ENCODE measurements around the gene GALNT15.

The GALNT15 gene

DNA sequence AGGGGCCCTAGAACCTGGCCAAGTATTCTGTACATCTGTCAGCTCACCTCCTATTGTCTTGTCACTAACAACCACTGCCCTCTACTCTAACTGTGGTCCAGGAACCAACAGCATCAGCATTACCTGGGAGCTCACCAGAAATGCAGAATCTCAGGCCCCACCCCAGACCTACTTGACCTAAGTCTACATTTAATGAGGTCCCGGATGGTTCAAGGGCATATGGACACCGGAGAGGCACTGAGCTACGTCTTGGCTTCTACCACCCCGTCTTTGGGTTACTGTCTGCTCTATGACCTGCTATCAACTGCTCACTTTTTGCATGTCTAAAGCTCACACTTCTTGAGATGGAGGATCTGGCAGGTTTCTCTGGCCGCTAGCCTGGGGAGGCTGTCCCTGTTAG is 8.1 kb downstream of the GALNT15 start:
- DNase-seq (ENCODE audit: insufficient read length, low spot score) (no peak), FAIRE-seq (no peak)

DNA sequence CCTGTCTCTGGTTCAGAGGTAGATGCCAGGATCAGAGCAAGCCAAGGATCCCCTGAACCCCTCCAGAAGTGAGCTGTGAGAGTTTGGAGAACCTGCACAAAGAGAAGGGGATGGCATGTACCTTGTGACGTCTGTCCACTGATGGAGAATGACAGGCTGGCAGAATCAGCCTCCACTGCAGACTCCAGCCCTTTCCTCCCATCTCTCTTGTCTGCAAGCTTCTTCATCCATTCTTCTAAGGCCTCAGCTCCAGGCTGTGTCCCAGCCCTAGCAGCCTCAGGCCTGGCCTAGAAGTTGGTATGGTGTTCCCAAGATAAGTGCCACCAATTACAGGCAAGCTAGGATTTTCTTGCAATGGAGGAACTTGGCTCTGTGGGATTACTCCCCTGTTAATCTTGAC is 8.6 kb downstream of the GALNT15 start:
- FAIRE-seq (no peak), DNase-seq (ENCODE audit: insufficient read length, low spot score) (no peak)
- TF ChIP-seq POU2F2 (IDR thresholded peaks at IDR 0.05; ENCODE audit: low read depth, low read length) (no peak), POLR2AphosphoS5 (IDR thresholded peaks at IDR 0.05; ENCODE audit: low read depth, low read length) (no peak), SPI1 (IDR thresholded peaks at IDR 0.05; ENCODE audit: low read depth, low read length) (no peak)

More for the DNA sequence above, 8.1 kb downstream of the GALNT15 start:
- no peak for TF ChIP-seq TAF1 (IDR thresholded peaks at IDR 0.05; ENCODE audit: low read depth, low read length)
- TF ChIP-seq SPI1 (IDR thresholded peaks at IDR 0.05; ENCODE audit: low read depth, low read length), result no peak
- TF ChIP-seq POLR2A (IDR thresholded peaks at IDR 0.05; ENCODE audit: low read depth, low read length), result no peak
- no peak for TF ChIP-seq PAX5 (IDR thresholded peaks at IDR 0.05; ENCODE audit: insufficient read depth, low read length, severe bottlenecking)
- TF ChIP-seq POU2F2 (IDR thresholded peaks at IDR 0.05; ENCODE audit: low read depth, low read length), result no peak
- no peak for TF ChIP-seq POLR2AphosphoS5 (IDR thresholded peaks at IDR 0.05; ENCODE audit: low read depth, low read length)

DNA sequence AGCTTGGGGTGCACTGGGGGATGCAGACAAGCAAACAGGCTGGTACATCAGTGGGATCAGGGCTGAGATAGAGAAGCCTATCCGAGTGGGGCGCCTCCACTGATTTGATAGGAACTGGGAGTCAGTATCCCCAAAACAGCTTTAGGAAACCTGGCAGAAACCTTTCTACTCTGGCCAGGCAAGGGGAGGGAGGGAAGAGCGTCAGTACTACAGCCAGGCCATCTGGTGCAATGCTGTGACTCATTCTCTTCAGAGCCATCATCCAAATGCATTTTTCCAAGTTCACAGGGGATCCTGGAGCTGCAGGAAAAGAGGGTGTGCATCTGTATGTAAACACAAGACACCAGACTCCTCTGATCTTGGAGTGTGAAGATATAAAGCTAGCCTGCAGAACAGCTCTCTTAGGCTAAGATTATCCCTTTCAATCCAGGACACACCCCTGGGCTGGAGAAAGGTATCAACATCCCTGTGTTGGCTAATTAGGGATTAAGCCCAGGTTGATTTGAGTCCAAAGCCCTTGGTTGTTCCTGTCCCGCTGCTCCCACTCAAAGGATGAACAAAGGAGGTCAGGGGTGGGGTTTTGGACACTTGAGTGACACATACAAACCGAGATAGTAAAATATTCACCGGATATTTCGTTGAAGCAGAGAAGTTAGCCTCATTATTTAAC is 9.3 kb downstream of the GALNT15 start:
- DNase-seq (ENCODE audit: insufficient read length, low spot score) (no peak), FAIRE-seq (no peak)
- TF ChIP-seq SPI1 (IDR thresholded peaks at IDR 0.05; ENCODE audit: low read depth, low read length) (no peak), TAF1 (IDR thresholded peaks at IDR 0.05; ENCODE audit: low read depth, low read length) (no peak), PAX5 (IDR thresholded peaks at IDR 0.05; ENCODE audit: insufficient read depth, low read length, severe bottlenecking) (no peak), POLR2AphosphoS5 (IDR thresholded peaks at IDR 0.05; ENCODE audit: low read depth, low read length) (no peak), POLR2A (IDR thresholded peaks at IDR 0.05; ENCODE audit: low read depth, low read length) (no peak), POU2F2 (IDR thresholded peaks at IDR 0.05; ENCODE audit: low read depth, low read length) (no peak)

DNA sequence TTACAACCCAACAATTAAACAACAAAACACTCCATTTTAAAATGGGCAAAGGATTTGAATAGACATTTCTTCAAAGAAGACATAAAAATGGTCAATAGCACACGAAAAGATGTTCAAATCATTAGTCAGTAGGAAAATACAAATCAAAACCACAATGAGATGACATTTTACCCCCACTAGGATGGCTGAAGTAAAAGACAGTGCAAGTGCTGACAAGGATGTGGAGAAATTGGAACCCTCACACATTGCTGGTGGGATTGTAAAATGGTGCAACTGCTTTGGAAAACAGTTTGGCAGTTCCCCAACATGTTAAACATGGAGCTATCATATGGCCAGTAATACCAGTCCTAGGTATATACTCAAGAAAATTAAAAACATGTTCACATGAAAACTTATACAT is 11.6 kb downstream of the GALNT15 start:
- FAIRE-seq (no peak), DNase-seq (ENCODE audit: insufficient read length, low spot score) (no peak)

DNA sequence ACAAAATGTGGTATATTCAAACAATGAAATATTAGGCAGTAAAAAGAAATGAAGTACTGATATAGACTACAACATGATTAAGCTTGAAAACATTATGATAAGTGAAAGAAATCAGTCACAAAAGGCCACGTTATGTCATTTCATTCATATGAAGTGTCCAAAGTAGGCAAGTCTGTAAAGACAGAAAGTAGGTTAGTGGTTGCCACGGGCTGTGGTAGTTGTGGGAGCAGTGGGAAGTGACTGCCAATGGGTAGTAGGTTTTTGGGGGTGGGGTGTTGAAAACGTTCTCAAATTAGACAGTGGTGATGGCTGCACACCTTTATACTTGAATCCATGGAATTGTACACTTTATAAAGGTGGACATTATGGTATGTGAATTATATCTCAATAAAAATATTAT is 12.1 kb downstream of the GALNT15 start:
- FAIRE-seq (no peak), DNase-seq (ENCODE audit: insufficient read length, low spot score) (no peak)
- TF ChIP-seq POLR2AphosphoS5 (IDR thresholded peaks at IDR 0.05; ENCODE audit: low read depth, low read length) (no peak), PAX5 (IDR thresholded peaks at IDR 0.05; ENCODE audit: insufficient read depth, low read length, severe bottlenecking) (no peak), TAF1 (IDR thresholded peaks at IDR 0.05; ENCODE audit: low read depth, low read length) (no peak), POU2F2 (IDR thresholded peaks at IDR 0.05; ENCODE audit: low read depth, low read length) (no peak), SPI1 (IDR thresholded peaks at IDR 0.05; ENCODE audit: low read depth, low read length) (no peak), POLR2A (IDR thresholded peaks at IDR 0.05; ENCODE audit: low read depth, low read length) (no peak)

More for the DNA sequence above, 11.6 kb downstream of the GALNT15 start:
- TF ChIP-seq POLR2AphosphoS5 (IDR thresholded peaks at IDR 0.05; ENCODE audit: low read depth, low read length) (no peak), POLR2A (IDR thresholded peaks at IDR 0.05; ENCODE audit: low read depth, low read length) (no peak), SPI1 (IDR thresholded peaks at IDR 0.05; ENCODE audit: low read depth, low read length) (no peak), POU2F2 (IDR thresholded peaks at IDR 0.05; ENCODE audit: low read depth, low read length) (no peak), PAX5 (IDR thresholded peaks at IDR 0.05; ENCODE audit: insufficient read depth, low read length, severe bottlenecking) (no peak)

DNA sequence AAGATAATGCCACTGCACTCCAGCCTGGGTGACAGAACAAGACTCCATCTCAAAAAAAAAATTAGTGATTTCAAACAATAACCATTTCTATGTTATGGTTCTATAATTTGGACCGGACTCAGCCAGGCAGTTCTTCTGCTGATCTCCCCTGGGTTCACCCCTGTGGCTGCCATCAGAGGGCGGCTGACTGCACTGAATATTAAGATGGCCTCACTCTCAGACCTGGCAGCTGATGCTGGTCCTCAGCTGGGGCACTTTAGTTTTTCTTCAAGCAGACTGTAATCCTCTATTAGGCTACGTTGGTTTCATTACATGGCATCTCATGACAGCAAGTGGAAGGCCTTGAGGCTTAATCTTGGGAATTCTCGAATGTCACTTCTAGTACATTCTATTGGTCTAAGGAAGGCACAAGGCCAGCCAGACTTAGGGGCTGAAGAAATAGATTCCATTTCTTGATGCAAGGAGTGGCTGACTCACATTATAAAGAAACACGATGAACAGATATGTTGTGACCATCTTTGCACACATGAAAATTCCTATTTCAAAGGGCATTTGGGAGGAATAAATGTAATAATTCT is 12.8 kb downstream of the GALNT15 start:
- DNase-seq (ENCODE audit: insufficient read length, low spot score) (no peak), FAIRE-seq (no peak)

DNA sequence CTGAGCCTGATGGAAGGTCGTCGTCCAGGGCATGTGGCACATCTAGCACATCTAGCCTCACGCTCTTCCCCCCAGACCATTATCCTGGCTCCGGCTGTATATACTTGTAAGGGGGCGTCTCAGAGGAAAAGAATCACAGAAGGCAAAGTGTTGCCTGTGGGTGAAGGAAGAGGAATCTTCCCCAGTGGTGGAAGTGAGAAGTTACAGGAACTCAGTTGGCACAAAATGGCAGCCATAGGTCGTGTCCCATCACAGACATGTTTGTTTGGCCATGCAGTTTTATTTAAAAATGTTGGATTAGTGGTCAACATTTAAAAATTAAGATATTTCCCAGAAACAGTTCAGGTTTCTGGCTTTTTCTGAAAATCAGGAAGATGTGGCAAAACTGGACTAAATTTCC is 13.6 kb downstream of the GALNT15 start:
- TF ChIP-seq POLR2AphosphoS5 (IDR thresholded peaks at IDR 0.05; ENCODE audit: low read depth, low read length) (no peak), TAF1 (IDR thresholded peaks at IDR 0.05; ENCODE audit: low read depth, low read length) (no peak), PAX5 (IDR thresholded peaks at IDR 0.05; ENCODE audit: insufficient read depth, low read length, severe bottlenecking) (no peak), POU2F2 (IDR thresholded peaks at IDR 0.05; ENCODE audit: low read depth, low read length) (no peak), POLR2A (IDR thresholded peaks at IDR 0.05; ENCODE audit: low read depth, low read length) (no peak), SPI1 (IDR thresholded peaks at IDR 0.05; ENCODE audit: low read depth, low read length) (no peak)
- FAIRE-seq (no peak), DNase-seq (ENCODE audit: insufficient read length, low spot score) (no peak)

More for the DNA sequence above, 12.8 kb downstream of the GALNT15 start:
- TF ChIP-seq TAF1 (IDR thresholded peaks at IDR 0.05; ENCODE audit: low read depth, low read length) (no peak), POLR2A (IDR thresholded peaks at IDR 0.05; ENCODE audit: low read depth, low read length) (no peak), POLR2AphosphoS5 (IDR thresholded peaks at IDR 0.05; ENCODE audit: low read depth, low read length) (no peak), PAX5 (IDR thresholded peaks at IDR 0.05; ENCODE audit: insufficient read depth, low read length, severe bottlenecking) (no peak)

DNA sequence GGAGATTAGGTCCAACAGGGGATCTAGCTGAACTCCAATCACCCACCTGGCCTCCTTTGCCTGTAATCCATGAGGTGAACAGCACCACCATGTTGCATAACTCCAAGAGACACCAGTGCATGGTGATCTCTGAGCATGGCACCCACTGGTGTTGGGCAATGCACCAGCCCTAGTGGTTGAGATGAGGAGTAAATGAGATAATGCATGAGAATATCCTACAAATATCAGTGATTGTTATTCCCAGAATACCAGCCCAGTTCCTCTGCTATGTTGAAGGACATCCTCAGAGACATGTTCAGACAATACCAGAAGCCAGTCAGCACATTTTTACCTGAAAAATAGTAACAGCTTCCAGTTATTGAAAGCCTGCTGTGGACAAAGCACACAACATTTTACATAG is 14.7 kb downstream of the GALNT15 start:
- no peak for TF ChIP-seq POU2F2 (IDR thresholded peaks at IDR 0.05; ENCODE audit: low read depth, low read length)
- no peak for TF ChIP-seq TAF1 (IDR thresholded peaks at IDR 0.05; ENCODE audit: low read depth, low read length)
- no peak for TF ChIP-seq PAX5 (IDR thresholded peaks at IDR 0.05; ENCODE audit: insufficient read depth, low read length, severe bottlenecking)
- TF ChIP-seq SPI1 (IDR thresholded peaks at IDR 0.05; ENCODE audit: low read depth, low read length), result no peak
- no peak for TF ChIP-seq POLR2A (IDR thresholded peaks at IDR 0.05; ENCODE audit: low read depth, low read length)
- FAIRE-seq (no peak), DNase-seq (ENCODE audit: insufficient read length, low spot score) (no peak)

DNA sequence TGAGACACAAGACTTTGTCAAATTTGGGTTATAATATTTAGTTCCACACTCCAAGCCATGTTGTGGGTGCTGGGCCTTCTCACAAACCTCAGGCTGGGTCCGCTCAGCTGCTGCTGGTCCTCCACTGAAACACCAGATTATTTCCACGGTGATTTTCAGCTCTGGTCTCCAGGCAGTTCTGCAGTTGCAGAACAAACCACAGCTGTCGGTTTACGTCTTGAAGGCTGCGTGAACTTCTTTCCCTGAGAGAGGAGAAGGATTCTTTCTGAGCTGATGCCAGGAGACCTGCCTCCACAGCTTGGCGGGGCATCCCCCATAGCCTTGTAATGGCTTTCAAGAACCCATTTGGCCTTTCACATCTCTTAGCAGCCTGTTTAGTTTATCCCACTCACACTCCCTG is 16.2 kb downstream of the GALNT15 start:
- FAIRE-seq (no peak), DNase-seq (ENCODE audit: insufficient read length, low spot score) (no peak)
- TF ChIP-seq POLR2A (IDR thresholded peaks at IDR 0.05; ENCODE audit: low read depth, low read length) (no peak), POU2F2 (IDR thresholded peaks at IDR 0.05; ENCODE audit: low read depth, low read length) (no peak), POLR2AphosphoS5 (IDR thresholded peaks at IDR 0.05; ENCODE audit: low read depth, low read length) (no peak), SPI1 (IDR thresholded peaks at IDR 0.05; ENCODE audit: low read depth, low read length) (no peak), TAF1 (IDR thresholded peaks at IDR 0.05; ENCODE audit: low read depth, low read length) (no peak), PAX5 (IDR thresholded peaks at IDR 0.05; ENCODE audit: insufficient read depth, low read length, severe bottlenecking) (no peak)

DNA sequence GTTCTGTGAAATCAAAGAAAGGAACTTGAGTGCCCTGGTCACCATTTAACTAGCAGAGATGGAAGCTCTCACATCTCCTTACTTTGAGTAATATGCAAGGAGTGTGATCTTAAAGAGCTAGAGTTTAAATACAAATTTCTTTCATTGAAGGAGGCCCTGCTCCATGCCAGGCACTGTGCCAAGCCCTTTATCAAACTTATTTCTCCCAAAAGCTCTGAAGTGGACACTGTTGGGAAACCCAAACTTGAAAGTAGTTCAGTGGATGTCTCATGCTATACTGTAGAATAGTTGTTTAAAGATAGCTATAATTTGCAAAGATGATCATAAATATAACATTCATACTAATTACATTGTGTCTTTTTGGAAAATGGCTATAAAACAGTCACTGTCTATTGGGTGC is 17.1 kb downstream of the GALNT15 start:
- DNase-seq (ENCODE audit: insufficient read length, low spot score) (no peak), FAIRE-seq (no peak)
- no peak for TF ChIP-seq TAF1 (IDR thresholded peaks at IDR 0.05; ENCODE audit: low read depth, low read length)
- TF ChIP-seq POLR2A (IDR thresholded peaks at IDR 0.05; ENCODE audit: low read depth, low read length), result no peak
